SHP77 treated with DMSO at 0.1 percent for 48 hours (cell line): Measurements from ENCODE around the gene POP7.

Source experiments
- DNase-seq: peaks from one replicate; lab custom pipeline; 2025; lab: John Stamatoyannopoulos, UW

POP7 gene

GRCh38 chr7:100679129-100679926, 26.6 kb upstream of the POP7 start:
- DNase-seq = no peak

GRCh38 chr7:100679927-100680575, 25.9 kb upstream of the POP7 start:
- no peak for DNase-seq

- no peak for DNase-seq
Measured at GRCh38 chr7:100680576-100681271, 25.2 kb upstream of the POP7 start.

- DNase-seq = no peak
Measured at GRCh38 chr7:100681491-100682227, 24.3 kb upstream of the POP7 start.

- DNase-seq = no peak
Measured at GRCh38 chr7:100682228-100682741, 23.6 kb upstream of the POP7 start.

GRCh38 chr7:100682991-100683658, 22.8 kb upstream of the POP7 start:
- no peak for DNase-seq

GRCh38 chr7:100683659-100684533, 22.0 kb upstream of the POP7 start:
- DNase-seq = no peak

GRCh38 chr7:100684534-100685042, 21.3 kb upstream of the POP7 start:
- DNase-seq = no peak

GRCh38 chr7:100685049-100685605, 20.8 kb upstream of the POP7 start:
- DNase-seq = no peak

GRCh38 chr7:100685631-100686145, 20.2 kb upstream of the POP7 start:
- no peak for DNase-seq

GRCh38 chr7:100686201-100686821, 19.6 kb upstream of the POP7 start:
- no peak for DNase-seq

- DNase-seq = no peak
Measured at GRCh38 chr7:100686822-100687211, 19.1 kb upstream of the POP7 start.

- DNase-seq = no peak
Measured at GRCh38 chr7:100687261-100687660, 18.7 kb upstream of the POP7 start.

- no peak for DNase-seq
Measured at GRCh38 chr7:100687751-100688300, 18.1 kb upstream of the POP7 start.

- no peak for DNase-seq
Measured at GRCh38 chr7:100688326-100688860, 17.5 kb upstream of the POP7 start.

GRCh38 chr7:100689230-100690135, 16.4 kb upstream of the POP7 start:
- DNase-seq = no peak
